Pancreas (tissue), 10 donors: Measurements from ENCODE around the gene LINGO3. TPM values are rescaled to one million over a fixed set of nuclear protein-coding genes. Genes with fewer than 3 reads are reported as not detected.

ENCODE experiments used
- ATAC-seq, 4 donors: fragments of 200-7000 bp; cut with Tn5 transposase; one replicate each; pipeline versions ENCODE4 v1.8.0 to v1.9.1; 2020; ENCODE audit warnings: mild to moderate bottlenecking in 4 of 4, moderate library complexity in 4 of 4
- DNase-seq, 6 donors: peaks; one replicate each; pipeline ENCODE4 v3.0.0-alpha.2; 2020
- FAIRE-seq: peaks from 2 replicates; lab custom pipeline; 2012; peaks lifted over from hg19 to GRCh38; lab: Jason Lieb, UNC
- H3K27ac ChIP-seq, 4 donors: fragments of 200-600 bp; sonication (generic); 1 replicate in 3 of 4; 2 replicates in 1 of 4; pipeline versions ENCODE4 v1.5.0 to v1.8.0; 2020
- H3K27me3 ChIP-seq, 4 donors: fragments of 200-600 bp; one replicate each; pipeline ENCODE4 v1.8.0; 2021
- H3K36me3 ChIP-seq, 3 donors: fragments of 200-600 bp; sonication (generic) in 1 of 3; one replicate each; pipeline versions ENCODE4 v1.5.0 to v1.8.0; 2020 to 2021
- H3K4me1 ChIP-seq, 3 donors: fragments of 200-600 bp; one replicate each; pipeline ENCODE4 v1.8.0; 2021
- H3K4me3 ChIP-seq, 4 donors: fragments of 200-600 bp; sonication (generic) in 2 of 4; one replicate each; pipeline versions ENCODE4 v1.5.0 to v1.8.0; 2020 to 2021
- H3K9me3 ChIP-seq, 4 donors: fragments of 200-600 bp; one replicate each; pipeline ENCODE4 v1.8.0; 2021
- CTCF ChIP-seq, 4 donors: fragments of 200-600 bp; sonication (generic) in 3 of 4; IDR thresholded peaks; one replicate each; pipeline versions ENCODE4 v1.5.0 to v1.8.0; 2021; ENCODE audit warnings: antibody characterized with exemption in 4 of 4
- WGBS, 2 donors: extraction: QIAGEN DNeasy Blood & Tissue Kit; methylation state at CpG; one replicate each; pipeline ENCODE4 v1.1.7; 2013; 5-methylcytosine and 5-hydroxymethylcytosine counted together
- intact Hi-C, 3 donors: fragments of 100-400 bp; cut with DNase I; formaldehyde crosslinking; loops; one replicate each; pipeline versions ENCODE4 v1.11.1 to v1.14.2; 2022
- polyA plus RNA-seq, 2 donors: library from polyadenylated mRNA; stranded (reverse); fragments of 200-250 nt; gene quantifications; one replicate each; pipeline ENCODE4 v1.2.3, GENCODE V29; 2013
- total RNA-seq, 6 donors: library from RNA; stranded (reverse); fragmentation: NEBNext Ultra II Directional in 4 of 6; extraction: Animal tissue kit (Norgen Biotek cat#: 25700) in 4 of 6; gene quantifications; one replicate each; pipeline versions ENCODE4 v1.2.1 to v1.2.4, GENCODE V29; 2021 to 2023
- donor health status: healthy with polysubstance abuse.
- donor health status: DM: no; HTN: no; CAD: no; lungs with moderate emphysema.
- donor health status: DM: no; HTN: no; CAD: no.
- donor health status: control.
- donor health status: control.
- donor health status: Bipolar disorder and iron deficiency.
- donor health status: DM: yes; HTN: yes; CAD: no.
- donor health status: DM: no; HTN: no; CAD: no.
- donor health status: DM: no; HTN: no; CAD: no.
- donor health status: DM: yes; HTN: yes; CAD: no.

LINGO3 gene
- total and polyA plus RNA-seq, 8 donors: 0.05 to 1.5 (median 0.16) TPM; not detected in 5

DNA sequence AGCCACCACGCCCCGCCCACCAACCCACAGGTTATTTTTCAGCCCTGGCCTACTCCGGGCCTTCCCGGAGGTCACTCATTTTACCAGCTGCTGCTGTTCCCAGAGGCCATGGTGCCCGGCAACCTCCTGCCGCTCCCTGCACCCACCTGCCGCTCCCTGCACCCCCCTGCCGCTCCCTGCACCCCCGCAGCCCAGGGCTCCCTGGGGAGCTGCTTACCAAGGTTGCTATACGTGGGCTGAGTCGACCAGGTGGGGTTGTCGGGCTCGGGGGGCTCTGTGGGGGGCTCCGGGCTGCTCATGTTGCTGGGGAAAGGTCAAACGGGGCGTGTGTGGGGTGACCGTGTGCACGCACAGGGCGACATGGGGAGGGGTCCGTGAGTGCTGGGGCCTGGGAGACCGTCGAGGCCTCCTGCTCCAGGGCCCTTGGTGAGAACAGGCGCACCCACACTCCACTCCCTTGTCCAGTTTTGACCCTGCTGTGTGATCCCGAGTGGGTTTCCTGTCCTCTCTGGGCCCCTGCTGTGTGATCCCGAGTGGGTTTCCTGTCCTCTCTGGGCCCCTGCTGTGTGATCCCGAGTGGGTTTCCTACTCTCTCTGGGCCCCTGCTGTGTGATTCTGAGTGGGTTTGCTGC is 27.2 kb downstream of the LINGO3 start:
- Histone ChIP-seq H3K27me3 (no peaks in the 10 kb centered on the region), H3K27ac (no peak overlapping the region), H3K4me1 (peaks cover 0 to 5% (median 0%) of the 10 kb centered on the region in 3 donors), H3K36me3 (no peaks in the 10 kb centered on the region), H3K9me3 (no peaks in the 10 kb centered on the region), H3K4me3 (no peak overlapping the region)
- TF ChIP-seq CTCF (IDR thresholded peaks at IDR 0.05): no peak
- 50 to 54% methylated on average over 22 to 26 of the region's 26 CpGs for WGBS, 2 donors
- intact Hi-C loops: no loop called here
- FAIRE-seq (no peak), ATAC-seq (peak; percentile 43 to 83 (median 60)), DNase-seq (peak in 4 of 6 donors; percentile 63 to 80 (median 69))

DNA sequence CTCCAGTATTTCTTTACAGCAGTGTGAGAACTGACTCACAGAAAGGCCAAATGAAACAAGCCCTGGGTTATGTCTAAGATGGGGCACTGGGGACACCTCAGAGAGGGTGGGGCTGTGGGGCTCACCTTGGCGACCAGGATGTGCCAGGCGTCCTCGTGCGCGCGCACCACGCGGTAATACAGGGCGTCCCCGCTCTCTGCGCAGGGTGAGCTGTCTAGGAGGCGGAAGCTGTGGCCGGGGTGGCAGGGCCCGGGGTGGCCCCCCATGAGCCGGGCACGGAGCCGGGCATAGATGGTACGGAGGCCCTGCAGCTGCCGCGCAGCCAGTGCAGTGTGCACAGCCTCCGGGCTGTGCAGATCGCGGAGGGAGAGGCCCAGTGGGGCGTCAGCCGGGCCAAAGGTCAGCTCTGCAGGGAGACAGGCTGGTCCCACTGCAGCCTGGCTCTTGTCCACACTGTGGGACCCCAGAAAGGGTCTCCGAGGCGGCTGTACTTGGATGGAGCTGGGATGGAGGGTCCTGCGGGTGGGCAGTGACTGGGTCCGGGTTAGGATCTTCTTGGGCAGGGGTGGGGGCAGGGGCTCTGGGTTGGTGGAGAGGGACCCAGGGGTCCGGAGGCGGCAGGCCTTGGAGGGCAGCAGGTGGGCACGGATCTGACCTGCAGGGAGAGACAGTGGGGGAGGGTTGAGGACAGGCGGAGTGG is 29.3 kb downstream of the LINGO3 start:
- H3K9me3 ChIP-seq: no peaks in the 10 kb centered on the region
- FAIRE-seq: no peak
- intact Hi-C loops: loop anchor here in 2 of 3 donors (5.0 kb wide), 2 partner anchors 109 to 114 kb away; no protein-coding TSS in a partner anchor
- WGBS, 2 donors: 80 to 81% methylated on average over 33 of the region's 33 CpGs
- ATAC-seq: no peak
- DNase-seq: no peak
- H3K27me3 ChIP-seq: no peaks in the 10 kb centered on the region
- no peaks in the 10 kb centered on the region for H3K36me3 ChIP-seq
- H3K4me1 ChIP-seq: peaks cover 0 to 5% (median under 1%) of the 10 kb centered on the region in 3 donors
- no peak overlapping the region for H3K27ac ChIP-seq
- TF ChIP-seq CTCF (IDR thresholded peaks at IDR 0.05): no peak
- no peak overlapping the region for H3K4me3 ChIP-seq

DNA sequence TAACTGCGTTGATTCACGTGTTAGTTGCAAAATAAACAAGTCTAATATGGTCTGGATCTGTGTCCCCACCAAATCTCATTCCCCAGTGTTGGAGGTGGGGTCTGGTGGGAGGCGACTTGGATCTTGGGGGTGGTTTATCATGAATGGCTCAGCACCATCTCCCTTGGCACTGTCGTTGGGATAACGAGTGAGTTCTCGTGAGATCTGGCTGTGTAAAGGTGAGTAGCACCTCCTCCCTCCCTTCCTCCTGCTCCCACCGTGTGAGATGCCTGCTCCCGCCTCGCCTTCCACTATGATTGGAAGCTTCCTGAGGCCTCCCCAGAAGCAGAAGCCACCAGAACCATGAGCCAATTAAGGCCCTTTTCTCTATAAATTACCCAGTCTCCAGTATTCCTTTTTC is 30.8 kb downstream of the LINGO3 start:
- H3K4me1 ChIP-seq: peaks cover 8 to 17% (median 12%) of the 10 kb centered on the region in 3 donors
- 75 to 78% methylated on average over 8 to 9 of the region's 9 CpGs for WGBS, 2 donors
- no peak overlapping the region for H3K27ac ChIP-seq
- ATAC-seq: no peak
- H3K36me3 ChIP-seq: peaks cover 0 to 12% (median 0%) of the 10 kb centered on the region in 3 donors
- no peak for TF ChIP-seq CTCF (IDR thresholded peaks at IDR 0.05)
- intact Hi-C loops: loop anchor here in 2 of 3 donors (5.0 kb wide), 2 partner anchors 110 to 115 kb away; no protein-coding TSS in a partner anchor
- no peak overlapping the region for H3K4me3 ChIP-seq
- H3K9me3 ChIP-seq: no peaks in the 10 kb centered on the region
- no peak for DNase-seq
- no peaks in the 10 kb centered on the region for H3K27me3 ChIP-seq
- FAIRE-seq: no peak

GRCh38 chr19:2276429-2276986 is 31.4 kb downstream of the LINGO3 start:
- intact Hi-C loops: loop anchor here in 2 of 3 donors (5.0 kb wide), 2 partner anchors 111 to 116 kb away; no protein-coding TSS in a partner anchor
- WGBS, 2 donors: 93% methylated on average over 28 of the region's 28 CpGs
- Histone ChIP-seq H3K4me1 (peaks cover 8 to 22% (median 12%) of the 10 kb centered on the region in 3 donors), H3K27ac (no peak overlapping the region), H3K36me3 (peaks cover 0 to 13% (median 5%) of the 10 kb centered on the region in 3 donors), H3K9me3 (no peaks in the 10 kb centered on the region), H3K4me3 (no peak overlapping the region), H3K27me3 (no peaks in the 10 kb centered on the region)
- no peak for FAIRE-seq
- no peak for TF ChIP-seq CTCF (IDR thresholded peaks at IDR 0.05)
- no peak for ATAC-seq
- no peak for DNase-seq
